Gastrocnemius medialis (tissue), 4 donors: ENCODE results near the gene C12orf43. TPM values are rescaled to one million over a fixed set of nuclear protein-coding genes. Genes with fewer than 3 reads are reported as not detected.

Source experiments
- ATAC-seq, 2 donors: fragments of 150-250 bp; one replicate each; pipeline ENCODE4 v1.9.1; 2016
- DNase-seq, 2 donors: peaks; one replicate each; pipeline ENCODE4 v3.0.0-alpha.2; 2019
- H3K27ac ChIP-seq, 4 donors: fragments of 200-600 bp; sonication (generic); 1 replicate in 1 of 4; 2 replicates in 3 of 4; pipeline ENCODE4 v1.5.1; 2016 to 2018; ENCODE audit warnings: mild to moderate bottlenecking in 2 of 4, moderate library complexity in 1 of 4
- H3K27me3 ChIP-seq, 3 donors: fragments of 200-600 bp; sonication (generic) in 2 of 3; 1 replicate in 1 of 3; 2 replicates in 2 of 3; pipeline versions ENCODE4 v1.5.1 to v1.6.0; 2016 to 2019; ENCODE audit warnings: mild to moderate bottlenecking in 1 of 3, moderate library complexity in 1 of 3
- H3K36me3 ChIP-seq, 2 donors: fragments of 200-600 bp; sonication (generic) in 1 of 2; one replicate each; pipeline ENCODE4 v1.5.1; 2017 to 2018
- H3K4me1 ChIP-seq, 2 donors: fragments of 200-600 bp; sonication (generic) in 1 of 2; one replicate each; pipeline ENCODE4 v1.5.1; 2016 to 2017; ENCODE audit warnings: mild to moderate bottlenecking in 2 of 2
- H3K4me3 ChIP-seq, 4 donors: fragments of 200-600 bp; sonication (generic) in 3 of 4; 1 replicate in 1 of 4; 2 replicates in 3 of 4; pipeline ENCODE4 v1.5.1; 2016 to 2019; ENCODE audit warnings: mild to moderate bottlenecking in 2 of 4
- H3K9me3 ChIP-seq, 3 donors: fragments of 200-600 bp; sonication (generic) in 2 of 3; 1 replicate in 1 of 3; 2 replicates in 2 of 3; pipeline ENCODE4 v1.5.1; 2016 to 2019
- POLR2A ChIP-seq, 2 donors: fragments of 450-650 bp; IDR thresholded peaks; one replicate each; pipeline ENCODE4 v1.6.1; 2017; ENCODE audit warnings: antibody characterized with exemption in 2 of 2, mild to moderate bottlenecking in 2 of 2, moderate library complexity in 2 of 2
- in situ Hi-C, 4 donors: fragments of 200-750 bp; cut with MboI; loops; one replicate each; pipeline versions ENCODE4 v1.15.0 to v1.8.0; 2017; ENCODE audit warnings: low sequenced_read_pairs in 4 of 4
- intact Hi-C: fragments of 100-400 bp; cut with DNase I; formaldehyde crosslinking; loops from one replicate; pipeline ENCODE4 v1.15.1; 2023; ENCODE audit warnings: low total_unique reads
- total RNA-seq, 4 donors: library from RNA; depleted of rRNA; stranded (reverse); fragments of >200 nt; gene quantifications; one replicate each; pipeline versions ENCODE4 v1.1.0 to v1.2.3, GENCODE V29; 2016
- TF ChIP-seq, protein P1 (sequence below), 5 experiments: fragments of 450-650 bp in 3 of 5; fragments of 200-600 bp in 2 of 5; sonication (generic) in 2 of 5; IDR thresholded peaks in 4 of 5; conservative IDR thresholded peaks in 1 of 5; 1 replicate in 4 of 5; 2 replicates in 1 of 5; pipeline ENCODE4 v1.5.1; 2016 to 2019; ENCODE audit warnings: antibody characterized with exemption in 5 of 5, mild to moderate bottlenecking in 3 of 5, moderate library complexity in 3 of 5

C12orf43 gene
- total RNA-seq, 4 donors from 2014 or later = 2.9 to 13.2 (median 5.1) TPM

DNA sequence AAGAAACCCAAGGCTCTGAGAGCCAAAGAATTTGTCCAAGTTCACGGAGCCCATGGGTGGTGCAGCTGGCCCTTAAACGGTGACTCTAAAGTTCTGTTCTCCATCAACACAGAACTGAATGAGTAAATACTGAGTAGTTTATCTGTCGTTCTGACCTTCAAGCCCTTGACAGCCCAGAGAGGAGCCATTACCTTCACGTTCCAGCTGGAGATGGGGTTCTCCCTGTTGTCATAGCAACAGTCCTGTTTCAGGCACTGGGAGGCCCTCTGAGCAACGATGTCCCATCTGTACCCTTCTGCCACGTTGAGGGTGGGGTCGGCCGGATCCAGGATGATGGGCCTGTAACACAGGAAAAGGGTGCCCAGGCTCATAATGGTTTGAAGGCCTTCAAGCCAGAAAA is 7.5 kb upstream of the C12orf43 start:
- in situ Hi-C loops (no loop called here), intact Hi-C loops (no loop called here)
- no peaks in the 10 kb centered on the region for H3K9me3 ChIP-seq
- H3K27me3 ChIP-seq = no peaks in the 10 kb centered on the region
- ATAC-seq (no peak), DNase-seq (no peak)
- H3K36me3 ChIP-seq = no peaks in the 10 kb centered on the region
- no peak for TF ChIP-seq POLR2A (IDR thresholded peaks at IDR 0.05)
- TF ChIP-seq, protein P1, sequence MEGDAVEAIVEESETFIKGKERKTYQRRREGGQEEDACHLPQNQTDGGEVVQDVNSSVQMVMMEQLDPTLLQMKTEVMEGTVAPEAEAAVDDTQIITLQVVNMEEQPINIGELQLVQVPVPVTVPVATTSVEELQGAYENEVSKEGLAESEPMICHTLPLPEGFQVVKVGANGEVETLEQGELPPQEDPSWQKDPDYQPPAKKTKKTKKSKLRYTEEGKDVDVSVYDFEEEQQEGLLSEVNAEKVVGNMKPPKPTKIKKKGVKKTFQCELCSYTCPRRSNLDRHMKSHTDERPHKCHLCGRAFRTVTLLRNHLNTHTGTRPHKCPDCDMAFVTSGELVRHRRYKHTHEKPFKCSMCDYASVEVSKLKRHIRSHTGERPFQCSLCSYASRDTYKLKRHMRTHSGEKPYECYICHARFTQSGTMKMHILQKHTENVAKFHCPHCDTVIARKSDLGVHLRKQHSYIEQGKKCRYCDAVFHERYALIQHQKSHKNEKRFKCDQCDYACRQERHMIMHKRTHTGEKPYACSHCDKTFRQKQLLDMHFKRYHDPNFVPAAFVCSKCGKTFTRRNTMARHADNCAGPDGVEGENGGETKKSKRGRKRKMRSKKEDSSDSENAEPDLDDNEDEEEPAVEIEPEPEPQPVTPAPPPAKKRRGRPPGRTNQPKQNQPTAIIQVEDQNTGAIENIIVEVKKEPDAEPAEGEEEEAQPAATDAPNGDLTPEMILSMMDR (IDR thresholded peaks at IDR 0.05 in 4 of 5, conservative IDR thresholded peaks at IDR 0.05 in 1 of 5) = no peak
- H3K4me3 ChIP-seq = no peak overlapping the region
- H3K4me1 ChIP-seq = no peaks in the 10 kb centered on the region
- no peak overlapping the region for H3K27ac ChIP-seq

DNA sequence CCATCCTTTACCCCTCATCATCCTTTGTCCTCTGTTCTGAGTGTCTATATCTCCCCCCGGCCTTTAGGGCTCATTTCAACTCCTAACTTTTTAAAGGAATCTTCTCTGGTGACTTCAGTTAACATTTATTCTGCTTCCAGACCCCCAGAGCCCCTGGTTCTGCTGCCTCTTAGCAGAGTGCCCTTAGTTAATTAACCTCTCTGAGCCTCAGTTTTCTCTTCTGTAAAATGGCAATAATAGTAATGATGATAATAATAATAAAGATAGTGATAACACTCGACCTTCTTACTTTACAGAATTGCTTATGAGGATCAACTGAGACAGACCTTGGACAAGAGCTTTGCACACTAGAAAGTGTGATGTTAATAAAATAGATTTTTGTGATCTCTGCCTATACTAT is 6.4 kb upstream of the C12orf43 start:
- no peak for ATAC-seq
- no peaks in the 10 kb centered on the region for H3K36me3 ChIP-seq
- intact Hi-C loops = no loop called here
- H3K27me3 ChIP-seq = no peaks in the 10 kb centered on the region
- no peak for DNase-seq
- H3K4me3 ChIP-seq = no peak overlapping the region
- H3K4me1 ChIP-seq = no peaks in the 10 kb centered on the region
- in situ Hi-C loops = no loop called here
- no peak overlapping the region for H3K27ac ChIP-seq
- TF ChIP-seq, protein P1 (IDR thresholded peaks at IDR 0.05 in 4 of 5, conservative IDR thresholded peaks at IDR 0.05 in 1 of 5) = no peak
- TF ChIP-seq POLR2A (IDR thresholded peaks at IDR 0.05) = no peak
- no peaks in the 10 kb centered on the region for H3K9me3 ChIP-seq

DNA sequence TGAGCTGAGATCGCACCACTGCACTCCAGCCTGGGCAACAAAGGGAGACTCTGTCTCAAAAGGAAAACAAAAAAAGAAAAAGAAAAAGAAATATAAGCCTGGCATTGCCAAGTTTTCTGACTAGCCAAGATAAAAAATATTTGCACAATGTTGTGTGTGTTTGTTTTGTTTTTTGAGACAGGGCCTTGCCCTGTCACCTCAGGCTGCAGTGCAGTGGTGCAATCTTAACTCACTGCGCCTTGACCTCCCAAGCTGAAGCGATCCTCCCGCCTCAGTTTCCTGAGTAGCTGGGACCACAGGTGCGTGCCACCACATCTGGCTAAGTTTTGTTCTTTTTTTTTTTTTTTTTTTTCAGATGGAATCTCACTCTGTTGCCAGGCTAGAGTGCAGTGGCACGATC is 5.5 kb upstream of the C12orf43 start:
- TF ChIP-seq, protein P1 (IDR thresholded peaks at IDR 0.05 in 4 of 5, conservative IDR thresholded peaks at IDR 0.05 in 1 of 5) = no peak
- TF ChIP-seq POLR2A (IDR thresholded peaks at IDR 0.05) = no peak
- H3K4me1 ChIP-seq = no peaks in the 10 kb centered on the region
- no peak for DNase-seq
- in situ Hi-C loops = no loop called here
- H3K27me3 ChIP-seq = no peaks in the 10 kb centered on the region
- no peak overlapping the region for H3K27ac ChIP-seq
- no peak overlapping the region for H3K4me3 ChIP-seq
- H3K36me3 ChIP-seq = no peaks in the 10 kb centered on the region
- ATAC-seq = no peak
- intact Hi-C loops = no loop called here
- no peaks in the 10 kb centered on the region for H3K9me3 ChIP-seq

DNA sequence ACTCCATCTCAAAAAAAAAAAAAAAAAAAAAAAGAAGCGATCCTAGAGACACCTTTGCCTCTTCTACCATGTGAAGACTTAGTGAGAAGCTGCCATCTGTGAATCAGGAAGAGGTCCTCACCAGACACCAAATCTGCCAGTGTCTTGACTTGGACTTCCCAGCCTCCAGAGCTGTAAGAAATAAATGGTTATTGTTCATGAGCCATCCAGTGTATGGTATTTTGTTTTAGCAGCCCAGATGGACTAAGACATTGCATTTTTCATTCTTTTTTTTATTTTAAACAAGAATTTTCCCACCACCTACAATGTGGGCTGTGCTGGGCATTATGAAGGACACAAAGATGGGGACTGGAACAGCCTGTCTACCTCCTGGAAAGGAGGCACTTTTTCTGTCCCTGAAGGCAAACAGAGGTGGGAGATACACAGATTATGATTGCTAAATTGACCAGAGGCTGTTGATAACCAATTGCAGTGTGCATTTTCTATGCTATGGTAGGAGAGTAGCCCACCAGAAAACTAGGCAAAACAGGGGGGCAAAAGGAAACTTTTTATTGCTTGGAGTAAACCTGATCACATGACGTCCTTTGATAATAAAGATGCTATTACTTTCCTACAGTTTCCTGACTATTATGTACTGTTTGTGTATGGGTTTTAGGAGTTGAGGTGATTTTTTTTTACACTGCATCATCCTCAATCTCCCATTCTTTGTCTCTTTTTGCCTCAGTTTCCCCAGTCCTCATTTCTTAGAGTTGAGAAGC is 2.8 kb upstream of the C12orf43 start:
- ATAC-seq (no peak), DNase-seq (no peak)
- H3K9me3 ChIP-seq = no peaks in the 10 kb centered on the region
- peaks cover 9 to 10% of the 10 kb centered on the region in 2 donors for H3K4me1 ChIP-seq
- H3K27ac ChIP-seq = no peak overlapping the region
- intact Hi-C loops = loop anchor here (5.0 to 10.0 kb wide), 2 partner anchors 437 to 704 kb away; partner anchors contain the start of gene POP5
- no peak overlapping the region for H3K4me3 ChIP-seq
- no peak for TF ChIP-seq POLR2A (IDR thresholded peaks at IDR 0.05)
- TF ChIP-seq, protein P1 (IDR thresholded peaks at IDR 0.05 in 4 of 5, conservative IDR thresholded peaks at IDR 0.05 in 1 of 5) = no peak
- no peaks in the 10 kb centered on the region for H3K36me3 ChIP-seq
- H3K27me3 ChIP-seq = no peaks in the 10 kb centered on the region
- in situ Hi-C loops = no loop called here
